HG02938 (cell line): ENCODE results near the gene CABLES2.
"Not testable (repeated sequence)": the region's sequence is repeated elsewhere in the genome, so short reads cannot be mapped to it uniquely, and the experiment has no call there.

Experiments
- ATAC-seq: cut with Tn5 transposase; IDR thresholded peaks from one replicate; pipeline ENCODE4 v1.9.1; 2021; ENCODE audit warnings: mild to moderate bottlenecking, moderate library complexity; ENCODE audit not compliant: unreplicated experiment

The CABLES2 gene

GRCh38 chr20:62374331-62375152, 32.5 kb downstream of the CABLES2 start:
- no peak for ATAC-seq

GRCh38 chr20:62373631-62374179, 33.4 kb downstream of the CABLES2 start:
- ATAC-seq = not testable (repeated sequence)

- no peak for ATAC-seq
Observed at GRCh38 chr20:62372042-62372993, 34.8 kb downstream of the CABLES2 start.

- no peak for ATAC-seq
Observed at GRCh38 chr20:62371588-62372041, 35.5 kb downstream of the CABLES2 start.

- ATAC-seq = no peak
Observed at GRCh38 chr20:62370807-62371587, 36.1 kb downstream of the CABLES2 start.

GRCh38 chr20:62370115-62370806, 36.8 kb downstream of the CABLES2 start:
- no peak for ATAC-seq

GRCh38 chr20:62369815-62370114, 37.3 kb downstream of the CABLES2 start:
- ATAC-seq = no peak

- ATAC-seq = no peak
Observed at GRCh38 chr20:62368976-62369814, 37.9 kb downstream of the CABLES2 start.

- ATAC-seq = no peak
Observed at GRCh38 chr20:62368392-62368975, 38.6 kb downstream of the CABLES2 start.

- ATAC-seq = no peak
Observed at GRCh38 chr20:62367633-62368391, 39.3 kb downstream of the CABLES2 start.

GRCh38 chr20:62367136-62367632, 39.9 kb downstream of the CABLES2 start, which contains the start of gene LAMA5:
TSS of gene LAMA5 (minus strand) at chr20:62367312. CDS start at chr20:62367245, 67 bp downstream.
- ATAC-seq = no peak

GRCh38 chr20:62366370-62367135, 40.5 kb downstream of the CABLES2 start:
- no peak for ATAC-seq

GRCh38 chr20:62365814-62366369, 41.2 kb downstream of the CABLES2 start:
- ATAC-seq = no peak

GRCh38 chr20:62364911-62365736, 42.0 kb downstream of the CABLES2 start:
- ATAC-seq = no peak

GRCh38 chr20:62363920-62364851, 42.9 kb downstream of the CABLES2 start:
- no peak for ATAC-seq
